C4-2B (cell line): Measurements from ENCODE around the gene MSRB2.
A peak's percentile ranks its signal among the peaks of the same experiment; 100 is the strongest.

Experiments used
- H3K27ac ChIP-seq: fragments of 450-650 bp; 2 replicates; pipeline ENCODE4 v1.5.1; 2017
- ZFX ChIP-seq: fragments of 450-650 bp; IDR thresholded peaks from 2 replicates; pipeline ENCODE4 v1.6.1; 2017
- TF ChIP-seq, protein P1 (sequence below): fragments of 450-650 bp; conservative IDR thresholded peaks from 2 replicates; pipeline ENCODE4 v1.5.1; 2017; ENCODE audit warnings: mild to moderate bottlenecking

MSRB2 gene

DNA sequence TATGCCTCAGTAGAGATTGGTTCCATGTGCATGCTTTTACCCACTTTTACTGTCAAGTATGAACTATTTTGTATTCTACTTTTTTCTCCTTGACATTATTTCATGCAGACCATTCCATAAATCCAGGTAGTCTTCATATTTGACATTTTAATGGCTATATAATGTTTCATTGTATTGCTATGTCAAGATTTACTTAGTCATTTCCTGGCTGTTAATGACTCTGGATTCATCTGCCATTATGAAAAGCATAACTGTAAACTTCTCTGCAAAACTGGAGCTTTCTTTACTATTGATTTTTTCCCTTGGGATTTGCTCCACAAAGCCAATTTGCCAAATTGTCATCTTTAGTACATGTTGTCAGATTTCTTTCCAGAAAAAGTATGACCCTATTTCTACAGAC, 6.8 kb upstream of the MSRB2 start:
- no peak for TF ChIP-seq ZFX
- TF ChIP-seq, protein P1, sequence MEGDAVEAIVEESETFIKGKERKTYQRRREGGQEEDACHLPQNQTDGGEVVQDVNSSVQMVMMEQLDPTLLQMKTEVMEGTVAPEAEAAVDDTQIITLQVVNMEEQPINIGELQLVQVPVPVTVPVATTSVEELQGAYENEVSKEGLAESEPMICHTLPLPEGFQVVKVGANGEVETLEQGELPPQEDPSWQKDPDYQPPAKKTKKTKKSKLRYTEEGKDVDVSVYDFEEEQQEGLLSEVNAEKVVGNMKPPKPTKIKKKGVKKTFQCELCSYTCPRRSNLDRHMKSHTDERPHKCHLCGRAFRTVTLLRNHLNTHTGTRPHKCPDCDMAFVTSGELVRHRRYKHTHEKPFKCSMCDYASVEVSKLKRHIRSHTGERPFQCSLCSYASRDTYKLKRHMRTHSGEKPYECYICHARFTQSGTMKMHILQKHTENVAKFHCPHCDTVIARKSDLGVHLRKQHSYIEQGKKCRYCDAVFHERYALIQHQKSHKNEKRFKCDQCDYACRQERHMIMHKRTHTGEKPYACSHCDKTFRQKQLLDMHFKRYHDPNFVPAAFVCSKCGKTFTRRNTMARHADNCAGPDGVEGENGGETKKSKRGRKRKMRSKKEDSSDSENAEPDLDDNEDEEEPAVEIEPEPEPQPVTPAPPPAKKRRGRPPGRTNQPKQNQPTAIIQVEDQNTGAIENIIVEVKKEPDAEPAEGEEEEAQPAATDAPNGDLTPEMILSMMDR, result no peak
- H3K27ac ChIP-seq, result no peak overlapping the region

GRCh38 chr10:23094786-23095403, 484 bp upstream of the MSRB2 start:
- H3K27ac ChIP-seq, result peak overlapping the region; percentile 87
- TF ChIP-seq, protein P1, result no peak
- no peak for TF ChIP-seq ZFX

- peak overlapping the region; percentile 87 for H3K27ac ChIP-seq
- TF ChIP-seq, protein P1, result no peak; the same call in 1 of the 2 replicates
- 0 out of 2 replicates have a peak, but pooled peaks have one; percentile 2 for TF ChIP-seq ZFX
Measured at GRCh38 chr10:23095966-23096801, 805 bp downstream of the MSRB2 start.

DNA sequence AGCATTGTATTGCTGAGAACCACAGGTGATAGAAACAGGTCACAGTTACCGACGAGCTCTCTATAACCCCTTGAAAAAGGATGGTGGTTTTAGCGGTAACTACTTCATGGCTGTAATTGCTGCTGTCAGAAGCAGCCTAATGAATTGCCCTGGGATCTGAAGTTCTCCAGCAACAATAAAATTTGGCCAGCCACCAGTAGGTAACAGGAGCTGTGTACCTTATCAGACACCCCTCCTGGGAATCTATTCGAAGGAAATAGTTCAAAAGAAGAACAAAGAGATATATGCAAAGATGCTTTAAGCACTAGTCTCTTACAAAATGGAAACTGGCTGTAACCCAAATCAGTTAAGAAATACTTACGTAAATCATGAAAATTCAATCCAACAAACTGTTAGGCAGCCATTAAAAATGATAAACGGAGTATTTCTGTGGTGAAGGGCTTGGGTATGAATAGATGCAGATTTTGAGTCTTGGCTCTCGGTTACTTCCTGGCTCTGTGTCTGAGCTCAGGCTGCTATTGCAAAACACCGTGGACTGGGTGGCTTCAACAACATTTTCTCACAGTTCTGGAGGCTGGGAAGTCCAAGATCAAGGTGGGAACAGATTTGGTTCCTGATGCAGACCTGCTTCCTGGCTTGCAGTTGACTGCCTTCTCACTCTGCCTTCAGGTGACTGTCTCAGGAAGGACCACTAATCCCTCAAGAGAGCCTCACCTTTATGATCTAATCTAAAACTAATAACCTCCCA, 1.6 kb downstream of the MSRB2 start:
- H3K27ac ChIP-seq, result peak overlapping the region; percentile 87; the same call in 1 of the 2 replicates

GRCh38 chr10:23099079-23099478, 3.7 kb downstream of the MSRB2 start:
- TF ChIP-seq, protein P1, result no peak
- no peak for TF ChIP-seq ZFX
- no peak overlapping the region for H3K27ac ChIP-seq

More for the DNA sequence above, 1.6 kb downstream of the MSRB2 start:
- no peak for TF ChIP-seq ZFX
- TF ChIP-seq, protein P1, result no peak

- no peak overlapping the region for H3K27ac ChIP-seq
- TF ChIP-seq ZFX, result no peak
- TF ChIP-seq, protein P1, result no peak
Measured at GRCh38 chr10:23099816-23100215, 4.4 kb downstream of the MSRB2 start.
